GM10248 (cell line): ENCODE measurements around the gene GPHN.

Experiments used
- CTCF ChIA-PET: fragments of 300-600 bp; sonication (Branson Sonifier 250); formaldehyde crosslinking; extraction: SDS; loops from one replicate; lab custom pipeline; 2021; ENCODE audit warnings: antibody characterized with exemption; lab: Yijun Ruan, JAX
- POLR2A ChIA-PET: fragments of 350-650 bp; sonication (Branson Sonifier 250); formaldehyde crosslinking; extraction: SDS; loops from one replicate; lab custom pipeline; 2020; ENCODE audit warnings: antibody characterized with exemption; lab: Yijun Ruan, JAX
- DNase-seq: peaks from one replicate; pipeline ENCODE4 v3.0.0; 2012; ENCODE audit errors: extremely low spot score
- CTCF ChIP-seq: IDR thresholded peaks from 2 replicates; pipeline ENCODE4 v1.5.1; 2012; ENCODE audit warnings: mild to moderate bottlenecking, low read depth; ENCODE audit errors: extremely low read depth, missing control alignments, control extremely low read depth

Gene GPHN

GRCh38 chr14:66982247-66982646, 474.3 kb downstream of the GPHN start:
- no peak for DNase-seq
- POLR2A ChIA-PET = no interaction called here
- CTCF ChIA-PET = interaction anchor here (0.9 to 1.3 kb wide), 2 partner anchors 18 to 32 kb away, joined by 3 to 5 read pairs; no protein-coding TSS in a partner anchor
- no peak for TF ChIP-seq CTCF

- TF ChIP-seq CTCF = no peak
- CTCF ChIA-PET = interaction anchor here (1.2 kb wide), 1 partner anchor 16 kb away, joined by 3 read pairs; no protein-coding TSS in a partner anchor
- POLR2A ChIA-PET = no interaction called here
- DNase-seq = no peak
Measured at GRCh38 chr14:66992776-66993175, 484.8 kb downstream of the GPHN start.

GRCh38 chr14:66993512-66993911, 485.6 kb downstream of the GPHN start:
- ChIA-PET CTCF (interaction anchor here (1.2 kb wide), 1 partner anchor 15 kb away, joined by 3 read pairs; no protein-coding TSS in a partner anchor), POLR2A (no interaction called here)
- DNase-seq = no peak
- no peak for TF ChIP-seq CTCF

GRCh38 chr14:66998013-66998412, 490.1 kb downstream of the GPHN start:
- ChIA-PET CTCF (interaction anchor here (1.3 to 2.3 kb wide), 5 partner anchors 11 to 25 kb away, joined by 3 to 6 read pairs (median 4); no protein-coding TSS in a partner anchor), POLR2A (no interaction called here)
- no peak for DNase-seq
- no peak for TF ChIP-seq CTCF

- ChIA-PET POLR2A (no interaction called here), CTCF (no interaction called here)
- no peak for DNase-seq
- no peak for TF ChIP-seq CTCF
Measured at GRCh38 chr14:66999978-67000377, 492.0 kb downstream of the GPHN start.

- no peak for TF ChIP-seq CTCF
- ChIA-PET POLR2A (no interaction called here), CTCF (interaction anchor here (1.2 kb wide), 1 partner anchor 12 kb away, joined by 3 read pairs; no protein-coding TSS in a partner anchor)
- DNase-seq = no peak
Measured at GRCh38 chr14:67002994-67003753, 495.2 kb downstream of the GPHN start.
